Frontal cortex (tissue), 4 donors: Measurements from ENCODE around the gene HDAC10. TPM values are rescaled to one million over a fixed set of nuclear protein-coding genes. Genes with fewer than 3 reads are reported as not detected.
A peak's percentile ranks its signal among the peaks of the same experiment; 100 is the strongest.

Source experiments
- DNase-seq, 2 donors: peaks; one replicate each; pipeline ENCODE4 v3.0.0; 2012; ENCODE audit warnings: low spot score in 2 of 2
- FAIRE-seq: peaks from 2 replicates; lab custom pipeline; 2012; peaks lifted over from hg19 to GRCh38; lab: Jason Lieb, UNC
- total RNA-seq: library from RNA; depleted of rRNA; stranded (reverse); fragments of >200 nt; gene quantifications from one replicate; pipeline ENCODE4 v1.2.3, GENCODE V29; 2014
- donor health status: control.
- donor health status: control.
- donor health status: control.

The HDAC10 gene
- total RNA-seq, result 16.7 TPM

GRCh38 chr22:50250555-50251476 lies at the start of gene HDAC10:
HDAC10 (minus strand) TSS chr22:50251265; CDS start chr22:50251032, 233 bp downstream.
- DNase-seq (peak; percentile 73 to 78), FAIRE-seq (no peak)

- no peak for DNase-seq
- FAIRE-seq, result no peak
Observed at GRCh38 chr22:50300620-50301257, 49.7 kb upstream of the HDAC10 start.

- FAIRE-seq (no peak), DNase-seq (no peak)
Observed at GRCh38 chr22:50299785-50300619, 48.9 kb upstream of the HDAC10 start.

GRCh38 chr22:50298937-50299784 lies 48.1 kb upstream of the HDAC10 start:
- DNase-seq, result peak in 1 of 2 donors; percentile 66
- no peak for FAIRE-seq

- FAIRE-seq, result no peak
- no peak for DNase-seq
Observed at GRCh38 chr22:50298266-50298637, 47.2 kb upstream of the HDAC10 start.

- DNase-seq (no peak), FAIRE-seq (no peak)
Observed at GRCh38 chr22:50297510-50298265, 46.6 kb upstream of the HDAC10 start.

GRCh38 chr22:50296658-50297490 lies 45.8 kb upstream of the HDAC10 start:
- FAIRE-seq, result no peak
- DNase-seq, result no peak

GRCh38 chr22:50294319-50294656 lies 43.2 kb upstream of the HDAC10 start:
- FAIRE-seq, result no peak
- no peak for DNase-seq

GRCh38 chr22:50293441-50294318 lies 42.6 kb upstream of the HDAC10 start:
- FAIRE-seq (no peak), DNase-seq (no peak)

- FAIRE-seq (no peak), DNase-seq (no peak)
Observed at GRCh38 chr22:50292643-50293440, 41.8 kb upstream of the HDAC10 start.

- FAIRE-seq (no peak), DNase-seq (no peak)
Observed at GRCh38 chr22:50289942-50290630, 39.0 kb upstream of the HDAC10 start.

GRCh38 chr22:50289151-50289941 lies 38.3 kb upstream of the HDAC10 start:
- no peak for DNase-seq
- no peak for FAIRE-seq

GRCh38 chr22:50287731-50288130 lies 36.7 kb upstream of the HDAC10 start:
- FAIRE-seq (no peak), DNase-seq (no peak)

- FAIRE-seq (no peak), DNase-seq (no peak)
Observed at GRCh38 chr22:50286701-50287318, 35.7 kb upstream of the HDAC10 start.
